ENCODE data around the gene LRFN2. TPM values are rescaled to one million over a fixed set of nuclear protein-coding genes. Genes with fewer than 3 reads are reported as not detected.

LRFN2 gene
- polyA plus RNA-seq, 1 of the 3 experiments (the other 2 are of a cell fraction), result 0.02 TPM

DNA sequence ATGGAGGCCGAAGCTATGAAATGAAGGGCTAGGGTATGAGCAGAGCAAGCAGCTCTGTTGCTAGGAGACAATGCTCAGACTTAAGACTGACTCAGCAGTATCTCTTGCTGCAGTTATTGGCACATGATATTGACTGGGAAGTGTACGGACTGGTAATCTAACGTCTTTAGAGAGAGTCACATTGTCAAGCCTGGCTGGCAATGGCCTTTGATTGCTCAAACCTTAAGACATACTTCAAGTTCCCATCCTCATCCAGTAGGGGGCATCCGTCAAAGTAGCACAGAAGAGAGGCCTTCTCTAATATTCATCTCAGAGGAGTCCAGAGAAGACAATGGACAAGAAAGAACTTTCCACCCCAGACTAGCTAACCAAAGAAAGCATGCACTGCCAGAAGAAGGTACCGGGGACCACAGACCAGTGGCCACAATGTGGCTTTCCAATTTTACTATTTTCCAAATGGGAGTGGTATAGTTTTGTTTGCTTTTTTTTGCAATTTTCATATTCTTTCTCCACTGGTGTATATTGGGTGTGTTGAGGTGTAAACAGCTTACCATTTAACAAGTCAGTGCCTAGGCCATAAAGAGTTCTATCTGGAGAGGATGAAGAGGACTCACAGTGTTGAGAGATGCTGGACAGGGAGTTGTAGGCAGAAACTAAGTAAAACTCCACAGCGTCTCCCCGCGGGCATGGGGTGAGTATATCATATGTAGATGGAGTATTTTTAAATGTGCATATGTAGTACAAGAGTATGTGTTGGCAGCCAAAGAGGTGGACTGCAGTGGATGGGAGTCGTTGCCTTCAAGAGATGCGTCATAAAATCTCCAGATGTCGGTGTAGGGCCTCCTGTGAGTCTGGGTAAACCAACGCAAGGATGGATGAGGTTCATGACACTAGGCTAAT, 36.7 kb downstream of the LRFN2 start:
- H4K20me1 ChIP-seq (ENCODE audit: insufficient read depth), result no peaks in the 10 kb centered on the region
- H3K4me1 ChIP-seq (ENCODE audit: control insufficient read depth in 1 of 2, insufficient read depth in 2 of 2, low read depth in 1 of 2, low read length in 1 of 2), result peaks cover 0 to 2% of the 10 kb centered on the region in 2 experiments; a peak in 1 of 4 replicates
- CTCF ChIA-PET, result interaction anchor here (0.6 to 1.4 kb wide), 15 partner anchors 9 to 361 kb away, joined by 3 to 11 read pairs (median 3); no protein-coding TSS in a partner anchor
- no peaks in the 10 kb centered on the region for H3K79me2 ChIP-seq (ENCODE audit: insufficient read depth)
- TF ChIP-seq, protein P1, sequence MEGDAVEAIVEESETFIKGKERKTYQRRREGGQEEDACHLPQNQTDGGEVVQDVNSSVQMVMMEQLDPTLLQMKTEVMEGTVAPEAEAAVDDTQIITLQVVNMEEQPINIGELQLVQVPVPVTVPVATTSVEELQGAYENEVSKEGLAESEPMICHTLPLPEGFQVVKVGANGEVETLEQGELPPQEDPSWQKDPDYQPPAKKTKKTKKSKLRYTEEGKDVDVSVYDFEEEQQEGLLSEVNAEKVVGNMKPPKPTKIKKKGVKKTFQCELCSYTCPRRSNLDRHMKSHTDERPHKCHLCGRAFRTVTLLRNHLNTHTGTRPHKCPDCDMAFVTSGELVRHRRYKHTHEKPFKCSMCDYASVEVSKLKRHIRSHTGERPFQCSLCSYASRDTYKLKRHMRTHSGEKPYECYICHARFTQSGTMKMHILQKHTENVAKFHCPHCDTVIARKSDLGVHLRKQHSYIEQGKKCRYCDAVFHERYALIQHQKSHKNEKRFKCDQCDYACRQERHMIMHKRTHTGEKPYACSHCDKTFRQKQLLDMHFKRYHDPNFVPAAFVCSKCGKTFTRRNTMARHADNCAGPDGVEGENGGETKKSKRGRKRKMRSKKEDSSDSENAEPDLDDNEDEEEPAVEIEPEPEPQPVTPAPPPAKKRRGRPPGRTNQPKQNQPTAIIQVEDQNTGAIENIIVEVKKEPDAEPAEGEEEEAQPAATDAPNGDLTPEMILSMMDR (IDR thresholded peaks at IDR 0.05), result peak; percentile 65
- no peak for TF ChIP-seq TCF12 (IDR thresholded peaks at IDR 0.05)
- peak; percentile 44 for TF ChIP-seq SMC3 (IDR thresholded peaks at IDR 0.05; ENCODE audit: low read depth, low read length)
- TF ChIP-seq TAF1 (IDR thresholded peaks at IDR 0.05; ENCODE audit: borderline replicate concordance, low read depth, low read length), result no peak
- peak; percentile 61 for TF ChIP-seq RAD21 (IDR thresholded peaks at IDR 0.05; ENCODE audit: low read length)
- TF ChIP-seq RXRA (IDR thresholded peaks at IDR 0.05; ENCODE audit: borderline replicate concordance, low read depth), result no peak
- TF ChIP-seq POLR2AphosphoS5 (IDR thresholded peaks at IDR 0.05; ENCODE audit: low read depth, low read length), result no peak
- POLR2A ChIA-PET, result no interaction called here
- no peak overlapping the region for H3K9ac ChIP-seq
- H3K36me3 ChIP-seq (replicated peaks in 1 of 2; ENCODE audit: control insufficient read depth in 1 of 2, insufficient read depth in 2 of 2, low read length in 1 of 2), result no peaks in the 10 kb centered on the region
- no peak overlapping the region for H3K27ac ChIP-seq (ENCODE audit: low read depth in 2 of 2, low read length in 1 of 2)
- DNase-seq, result peak; percentile 35
- 68% methylated on average over 12 of the region's 12 CpGs for WGBS (ENCODE audit: low lambda C conversion rate)
- H3K9me2 ChIP-seq, result no peaks in the 10 kb centered on the region
- no peak overlapping the region for H2AFZ ChIP-seq (ENCODE audit: low read depth)
- no peaks in the 10 kb centered on the region for H3K27me3 ChIP-seq (ENCODE audit: insufficient read depth)
- no peak overlapping the region for H3K4me2 ChIP-seq
- no peaks in the 10 kb centered on the region for H3K9me3 ChIP-seq
- H3F3A ChIP-seq (replicated peaks; ENCODE audit: insufficient read depth), result no peaks in the 10 kb centered on the region
- H3K4me3 ChIP-seq (ENCODE audit: low read depth in 2 of 2, low read length in 1 of 2), result no peak overlapping the region

DNA sequence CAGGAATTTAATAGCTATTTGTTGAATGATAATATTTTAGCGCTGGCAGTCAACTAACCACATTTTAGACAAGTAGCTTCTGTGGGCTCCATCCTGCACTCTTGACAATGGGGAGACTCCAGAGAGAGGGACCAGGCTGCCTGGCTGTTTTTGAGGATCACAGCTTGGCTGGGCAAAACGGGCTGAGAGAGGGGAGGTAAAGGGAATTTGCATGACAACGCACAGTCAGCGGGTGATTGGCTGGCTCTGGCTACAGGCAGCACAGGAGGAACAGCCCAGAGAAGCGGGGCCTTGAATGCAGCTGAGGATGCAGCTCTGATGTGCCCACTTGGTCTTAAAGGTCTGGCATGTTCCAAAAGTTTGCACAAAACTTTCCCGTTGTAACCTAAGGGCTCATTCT, 41.2 kb downstream of the LRFN2 start:
- Histone ChIP-seq H3K4me3 (ENCODE audit: low read depth in 2 of 2, low read length in 1 of 2) (no peak overlapping the region), H3K27ac (ENCODE audit: low read depth in 2 of 2, low read length in 1 of 2) (no peak overlapping the region), H3K27me3 (ENCODE audit: insufficient read depth) (no peaks in the 10 kb centered on the region), H3F3A (replicated peaks; ENCODE audit: insufficient read depth) (no peaks in the 10 kb centered on the region), H3K9me2 (no peaks in the 10 kb centered on the region), H3K36me3 (replicated peaks in 1 of 2; ENCODE audit: control insufficient read depth in 1 of 2, insufficient read depth in 2 of 2, low read length in 1 of 2) (no peaks in the 10 kb centered on the region), H4K20me1 (ENCODE audit: insufficient read depth) (no peaks in the 10 kb centered on the region), H3K9ac (no peak overlapping the region), H3K9me3 (no peaks in the 10 kb centered on the region), H3K4me1 (ENCODE audit: control insufficient read depth in 1 of 2, insufficient read depth in 2 of 2, low read depth in 1 of 2, low read length in 1 of 2) (peaks cover 0 to 33% of the 10 kb centered on the region in 2 experiments; a peak in 2 of 4 replicates), H3K4me2 (no peak overlapping the region), H3K79me2 (ENCODE audit: insufficient read depth) (no peaks in the 10 kb centered on the region), H2AFZ (ENCODE audit: low read depth) (no peak overlapping the region)
- ChIA-PET CTCF (interaction anchor here (1.2 to 1.7 kb wide), 5 partner anchors 8 to 366 kb away, joined by 3 to 8 read pairs (median 4); no protein-coding TSS in a partner anchor), POLR2A (no interaction called here)
- no peak for DNase-seq
- WGBS (ENCODE audit: low lambda C conversion rate), result 58% methylated on average over 5 of the region's 6 CpGs
- TF ChIP-seq EP300 (IDR thresholded peaks at IDR 0.05; ENCODE audit: borderline replicate concordance in 1 of 2, low read depth in 1 of 2, low read length in 1 of 2) (no peak), SMC3 (IDR thresholded peaks at IDR 0.05; ENCODE audit: low read depth, low read length) (no peak), TCF12 (IDR thresholded peaks at IDR 0.05) (no peak), RCOR1 (IDR thresholded peaks at IDR 0.05; ENCODE audit: low read length) (no peak), ELF1 (IDR thresholded peaks at IDR 0.05) (no peak), GABPA (IDR thresholded peaks at IDR 0.05; ENCODE audit: low read depth) (no peak), FOXJ3 (CRISPR knock-in tag; IDR thresholded peaks at IDR 0.05) (no peak), MXI1 (IDR thresholded peaks at IDR 0.05; ENCODE audit: low read depth, low read length) (no peak), CHD2 (IDR thresholded peaks at IDR 0.05; ENCODE audit: low read length, partially characterized antibody) (no peak)
- TF ChIP-seq, protein P2, sequence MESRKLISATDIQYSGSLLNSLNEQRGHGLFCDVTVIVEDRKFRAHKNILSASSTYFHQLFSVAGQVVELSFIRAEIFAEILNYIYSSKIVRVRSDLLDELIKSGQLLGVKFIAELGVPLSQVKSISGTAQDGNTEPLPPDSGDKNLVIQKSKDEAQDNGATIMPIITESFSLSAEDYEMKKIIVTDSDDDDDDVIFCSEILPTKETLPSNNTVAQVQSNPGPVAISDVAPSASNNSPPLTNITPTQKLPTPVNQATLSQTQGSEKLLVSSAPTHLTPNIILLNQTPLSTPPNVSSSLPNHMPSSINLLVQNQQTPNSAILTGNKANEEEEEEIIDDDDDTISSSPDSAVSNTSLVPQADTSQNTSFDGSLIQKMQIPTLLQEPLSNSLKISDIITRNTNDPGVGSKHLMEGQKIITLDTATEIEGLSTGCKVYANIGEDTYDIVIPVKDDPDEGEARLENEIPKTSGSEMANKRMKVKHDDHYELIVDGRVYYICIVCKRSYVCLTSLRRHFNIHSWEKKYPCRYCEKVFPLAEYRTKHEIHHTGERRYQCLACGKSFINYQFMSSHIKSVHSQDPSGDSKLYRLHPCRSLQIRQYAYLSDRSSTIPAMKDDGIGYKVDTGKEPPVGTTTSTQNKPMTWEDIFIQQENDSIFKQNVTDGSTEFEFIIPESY (IDR thresholded peaks at IDR 0.05; ENCODE audit: borderline replicate concordance, low read depth), result no peak
- TF ChIP-seq, protein P3, sequence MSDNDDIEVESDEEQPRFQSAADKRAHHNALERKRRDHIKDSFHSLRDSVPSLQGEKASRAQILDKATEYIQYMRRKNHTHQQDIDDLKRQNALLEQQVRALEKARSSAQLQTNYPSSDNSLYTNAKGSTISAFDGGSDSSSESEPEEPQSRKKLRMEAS (IDR thresholded peaks at IDR 0.05; ENCODE audit: low read depth), result no peak
- TF ChIP-seq, protein P4, sequence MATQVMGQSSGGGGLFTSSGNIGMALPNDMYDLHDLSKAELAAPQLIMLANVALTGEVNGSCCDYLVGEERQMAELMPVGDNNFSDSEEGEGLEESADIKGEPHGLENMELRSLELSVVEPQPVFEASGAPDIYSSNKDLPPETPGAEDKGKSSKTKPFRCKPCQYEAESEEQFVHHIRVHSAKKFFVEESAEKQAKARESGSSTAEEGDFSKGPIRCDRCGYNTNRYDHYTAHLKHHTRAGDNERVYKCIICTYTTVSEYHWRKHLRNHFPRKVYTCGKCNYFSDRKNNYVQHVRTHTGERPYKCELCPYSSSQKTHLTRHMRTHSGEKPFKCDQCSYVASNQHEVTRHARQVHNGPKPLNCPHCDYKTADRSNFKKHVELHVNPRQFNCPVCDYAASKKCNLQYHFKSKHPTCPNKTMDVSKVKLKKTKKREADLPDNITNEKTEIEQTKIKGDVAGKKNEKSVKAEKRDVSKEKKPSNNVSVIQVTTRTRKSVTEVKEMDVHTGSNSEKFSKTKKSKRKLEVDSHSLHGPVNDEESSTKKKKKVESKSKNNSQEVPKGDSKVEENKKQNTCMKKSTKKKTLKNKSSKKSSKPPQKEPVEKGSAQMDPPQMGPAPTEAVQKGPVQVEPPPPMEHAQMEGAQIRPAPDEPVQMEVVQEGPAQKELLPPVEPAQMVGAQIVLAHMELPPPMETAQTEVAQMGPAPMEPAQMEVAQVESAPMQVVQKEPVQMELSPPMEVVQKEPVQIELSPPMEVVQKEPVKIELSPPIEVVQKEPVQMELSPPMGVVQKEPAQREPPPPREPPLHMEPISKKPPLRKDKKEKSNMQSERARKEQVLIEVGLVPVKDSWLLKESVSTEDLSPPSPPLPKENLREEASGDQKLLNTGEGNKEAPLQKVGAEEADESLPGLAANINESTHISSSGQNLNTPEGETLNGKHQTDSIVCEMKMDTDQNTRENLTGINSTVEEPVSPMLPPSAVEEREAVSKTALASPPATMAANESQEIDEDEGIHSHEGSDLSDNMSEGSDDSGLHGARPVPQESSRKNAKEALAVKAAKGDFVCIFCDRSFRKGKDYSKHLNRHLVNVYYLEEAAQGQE (IDR thresholded peaks at IDR 0.05; ENCODE audit: low read depth, low read length), result no peak
- TF ChIP-seq, protein P5, sequence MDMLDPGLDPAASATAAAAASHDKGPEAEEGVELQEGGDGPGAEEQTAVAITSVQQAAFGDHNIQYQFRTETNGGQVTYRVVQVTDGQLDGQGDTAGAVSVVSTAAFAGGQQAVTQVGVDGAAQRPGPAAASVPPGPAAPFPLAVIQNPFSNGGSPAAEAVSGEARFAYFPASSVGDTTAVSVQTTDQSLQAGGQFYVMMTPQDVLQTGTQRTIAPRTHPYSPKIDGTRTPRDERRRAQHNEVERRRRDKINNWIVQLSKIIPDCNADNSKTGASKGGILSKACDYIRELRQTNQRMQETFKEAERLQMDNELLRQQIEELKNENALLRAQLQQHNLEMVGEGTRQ (IDR thresholded peaks at IDR 0.05; ENCODE audit: borderline replicate concordance, low read depth, low read length), result no peak
